GM20000 (cell line): ENCODE data around the gene SHISAL2A.
A peak's percentile ranks its signal among the peaks of the same experiment; 100 is the strongest.

ENCODE experiments used
- DNase-seq: peaks from one replicate; pipeline ENCODE4 v3.0.0; 2012; ENCODE audit warnings: low spot score
- CTCF ChIP-seq: IDR thresholded peaks from 2 replicates; pipeline ENCODE4 v1.5.1; 2012; ENCODE audit warnings: mild to moderate bottlenecking, control low read depth; ENCODE audit errors: extremely low read depth, missing control alignments

The SHISAL2A gene

GRCh38 chr1:52595061-52595460 is 37.9 kb upstream of the SHISAL2A start:
- no peak for DNase-seq
- TF ChIP-seq CTCF = no peak

DNA sequence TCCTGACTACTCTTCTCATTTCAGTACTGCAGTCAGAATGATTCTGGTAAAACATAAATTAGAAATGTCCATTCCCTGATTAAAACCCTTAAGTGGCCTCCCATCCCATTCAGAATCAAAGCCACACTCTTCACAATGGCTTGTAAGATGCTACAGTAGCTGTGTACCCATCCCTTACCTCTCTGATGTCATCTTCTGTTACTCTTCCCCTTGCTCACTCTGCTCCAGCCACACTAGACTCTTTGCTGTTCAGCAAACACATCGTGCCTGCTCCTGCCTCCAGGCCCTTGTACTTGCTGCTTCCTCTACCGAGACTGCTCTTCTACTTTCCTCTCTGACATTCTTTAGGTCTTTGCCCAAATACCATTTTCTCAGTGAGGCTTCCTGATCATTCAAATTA is 35.1 kb upstream of the SHISAL2A start:
- no peak for TF ChIP-seq CTCF
- no peak for DNase-seq

DNA sequence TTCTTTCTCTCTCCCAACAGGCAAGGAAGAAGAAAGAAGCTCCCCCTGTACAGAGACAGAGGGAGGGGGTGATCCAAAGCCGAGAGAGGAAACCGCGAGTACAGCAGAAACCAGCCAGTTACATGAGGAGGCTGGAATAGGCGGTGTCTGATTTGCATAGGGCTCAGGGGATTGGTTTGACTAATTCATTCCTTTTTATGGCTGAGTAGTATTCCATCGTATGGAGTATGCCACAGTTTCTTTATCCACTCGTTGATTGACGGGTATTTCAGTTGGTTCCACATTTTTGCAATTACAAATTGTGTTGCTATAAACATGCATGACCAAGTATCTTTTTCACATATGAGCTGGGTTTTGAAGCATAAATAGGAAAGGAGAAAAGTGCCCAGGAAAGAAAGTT is 34.2 kb upstream of the SHISAL2A start:
- no peak for TF ChIP-seq CTCF
- no peak for DNase-seq

DNA sequence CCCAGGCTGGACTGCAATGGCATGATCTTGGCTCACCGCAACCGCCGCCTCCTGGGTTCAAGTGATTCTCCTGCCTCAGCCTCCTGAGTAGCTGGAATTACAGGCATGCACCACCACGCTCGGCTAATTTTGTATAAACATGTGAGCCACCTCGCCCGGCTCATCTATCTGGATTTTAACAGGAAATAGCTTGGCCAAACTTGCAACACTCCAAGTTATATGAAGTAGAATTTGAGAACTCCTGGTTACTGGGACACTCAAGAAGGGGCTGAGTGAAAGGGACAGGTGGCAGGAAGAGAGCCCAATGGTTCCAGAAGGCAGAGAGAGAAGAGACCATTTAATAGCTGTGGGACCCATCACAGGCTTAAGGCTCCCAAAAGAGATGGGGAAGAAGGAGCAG is 33.7 kb upstream of the SHISAL2A start:
- no peak for DNase-seq
- no peak for TF ChIP-seq CTCF

DNA sequence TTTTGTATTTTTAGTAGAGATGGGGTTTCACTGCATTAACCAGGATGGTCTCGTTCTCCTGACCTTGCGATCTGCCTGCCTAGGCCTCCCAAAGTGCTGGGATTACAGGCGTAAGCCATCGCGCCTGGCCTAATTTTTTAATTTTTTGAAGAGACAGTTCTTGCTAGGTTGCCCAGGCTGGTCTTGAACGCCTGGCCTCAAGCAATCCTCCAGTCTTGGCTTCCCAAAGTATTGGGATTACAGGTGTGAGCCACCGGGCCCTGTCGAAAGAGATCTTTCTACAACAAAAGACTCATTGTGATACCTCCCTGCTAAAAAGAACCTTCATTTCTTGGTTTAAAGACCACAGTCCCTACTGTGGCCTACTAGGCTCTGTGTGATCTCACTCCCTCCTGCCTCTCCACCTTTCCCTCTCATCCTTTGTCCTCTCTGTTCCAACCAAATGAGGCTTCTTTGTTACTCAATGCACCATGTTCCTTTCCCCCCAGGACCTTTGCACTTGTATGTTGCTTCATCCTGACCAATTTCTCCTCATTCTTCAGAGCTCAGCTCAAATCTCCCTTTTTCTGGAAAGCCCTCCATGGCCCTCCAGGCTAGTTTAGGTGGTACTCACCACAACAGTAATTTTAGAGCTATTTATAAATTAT is 32.3 kb upstream of the SHISAL2A start:
- no peak for DNase-seq

DNA sequence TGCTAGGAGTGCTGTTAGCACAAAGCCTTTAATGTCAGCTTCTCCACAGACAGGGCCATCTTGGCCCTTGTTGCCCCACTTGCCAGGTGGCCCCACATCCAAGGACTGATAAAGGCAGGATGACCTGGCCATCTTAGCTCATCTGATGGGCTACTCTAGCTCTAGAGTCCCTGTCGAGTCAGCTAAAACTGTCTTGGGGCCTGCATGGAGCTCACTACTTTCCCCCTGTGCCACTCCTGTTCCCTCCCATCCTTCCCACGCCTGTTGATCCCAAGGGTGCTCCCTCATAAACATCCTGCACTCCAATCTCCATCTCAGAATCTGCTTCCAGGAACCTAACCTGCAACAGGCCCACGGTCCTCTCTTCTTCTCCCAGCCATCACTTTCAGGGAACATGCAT is 31.4 kb upstream of the SHISAL2A start:
- DNase-seq = peak; percentile 22
- TF ChIP-seq CTCF = no peak

More for the DNA sequence above, 32.3 kb upstream of the SHISAL2A start:
- no peak for TF ChIP-seq CTCF

DNA sequence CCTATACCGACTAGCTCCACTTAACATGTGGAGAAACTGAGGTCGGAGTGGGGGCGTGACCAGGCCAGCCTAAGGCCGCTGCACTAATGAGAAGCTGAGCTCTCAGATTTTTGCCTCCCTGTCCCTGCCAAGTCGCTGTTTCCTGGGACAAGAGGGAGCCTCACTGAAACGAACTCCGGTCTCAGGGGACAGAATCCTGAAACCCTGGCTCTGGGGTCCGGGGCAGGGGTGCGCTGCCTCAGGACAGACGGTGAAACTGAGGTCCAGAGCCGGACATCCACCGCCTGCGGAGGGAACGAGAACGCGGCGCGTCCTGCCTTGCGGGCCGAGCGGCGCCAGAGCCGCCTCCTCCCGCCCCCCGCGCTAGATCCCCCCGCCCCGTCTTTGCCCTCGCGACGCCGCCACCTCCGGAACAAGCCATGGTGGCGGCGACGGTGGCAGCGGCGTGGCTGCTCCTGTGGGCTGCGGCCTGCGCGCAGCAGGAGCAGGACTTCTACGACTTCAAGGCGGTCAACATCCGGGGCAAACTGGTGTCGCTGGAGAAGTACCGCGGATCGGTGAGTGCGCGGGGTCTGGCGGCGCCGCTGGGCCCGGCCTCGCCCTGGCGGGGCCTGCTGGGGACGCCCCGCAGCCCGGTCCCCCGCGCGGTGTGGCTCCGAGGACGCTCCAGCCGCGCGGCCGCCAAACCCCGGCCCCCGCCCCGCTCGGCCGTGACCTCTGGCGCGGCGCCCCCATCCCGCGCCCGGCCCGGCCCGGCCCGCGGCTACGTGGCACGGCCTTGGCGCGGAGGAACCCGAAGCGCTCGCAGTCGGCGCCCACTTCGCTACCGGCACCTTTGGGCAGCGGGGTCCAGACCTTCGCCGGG is 30.7 kb upstream of the SHISAL2A start, which contains the start of gene GPX7:
Gene GPX7 (plus strand): TSS at position 381 of the 865 bp plus-strand sequence. CDS start 39 bp downstream, at position 420.
- peak; percentile 81 for DNase-seq
- no peak for TF ChIP-seq CTCF
